Measurements from ENCODE around the gene DUOX2. TPM values are rescaled to one million over a fixed set of nuclear protein-coding genes. Genes with fewer than 3 reads are reported as not detected.
"Not testable (repeated sequence)": the region's sequence is repeated elsewhere in the genome, so short reads cannot be mapped to it uniquely, and the experiment has no call there.

DUOX2 gene
- total RNA-seq, 2 donors from 2014 or later = 0.42 TPM; not detected in 1

DNA sequence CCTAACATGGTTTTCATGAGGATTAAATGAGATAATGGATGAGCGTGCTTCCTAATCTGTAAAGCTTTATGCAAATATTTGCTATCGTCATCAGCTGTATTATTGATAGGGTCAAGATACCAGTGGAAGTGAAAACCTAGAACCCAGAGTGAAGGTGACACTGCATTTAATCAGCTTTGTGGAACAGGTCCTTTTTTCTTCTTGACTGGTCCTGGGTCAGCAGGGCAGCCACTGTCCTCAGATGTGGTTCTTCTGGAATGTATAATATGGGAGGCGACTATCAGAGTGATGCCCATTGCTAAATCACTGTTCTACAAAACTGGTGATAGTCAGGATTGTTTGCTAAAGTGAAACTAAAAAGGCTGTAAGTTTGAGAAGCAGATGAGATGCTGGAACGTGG lies 49.6 kb downstream of the DUOX2 start:
- Histone ChIP-seq H3K9me3 (no peaks in the 10 kb centered on the region), H3K4me1 (ENCODE audit: control insufficient read depth in 1 of 2, low read depth in 2 of 2) (no peaks in the 10 kb centered on the region), H3K27ac (no peak overlapping the region), H3K4me3 (no peak overlapping the region), H3K27me3 (replicated peaks; ENCODE audit: insufficient read depth) (no peaks in the 10 kb centered on the region), H3K36me3 (no peaks in the 10 kb centered on the region)
- no peak for DNase-seq (ENCODE audit: low spot score)
- no peak for ATAC-seq (ENCODE audit: insufficient number of reproducible peaks, low FRiP score, low read depth)
- TF ChIP-seq, protein P1, sequence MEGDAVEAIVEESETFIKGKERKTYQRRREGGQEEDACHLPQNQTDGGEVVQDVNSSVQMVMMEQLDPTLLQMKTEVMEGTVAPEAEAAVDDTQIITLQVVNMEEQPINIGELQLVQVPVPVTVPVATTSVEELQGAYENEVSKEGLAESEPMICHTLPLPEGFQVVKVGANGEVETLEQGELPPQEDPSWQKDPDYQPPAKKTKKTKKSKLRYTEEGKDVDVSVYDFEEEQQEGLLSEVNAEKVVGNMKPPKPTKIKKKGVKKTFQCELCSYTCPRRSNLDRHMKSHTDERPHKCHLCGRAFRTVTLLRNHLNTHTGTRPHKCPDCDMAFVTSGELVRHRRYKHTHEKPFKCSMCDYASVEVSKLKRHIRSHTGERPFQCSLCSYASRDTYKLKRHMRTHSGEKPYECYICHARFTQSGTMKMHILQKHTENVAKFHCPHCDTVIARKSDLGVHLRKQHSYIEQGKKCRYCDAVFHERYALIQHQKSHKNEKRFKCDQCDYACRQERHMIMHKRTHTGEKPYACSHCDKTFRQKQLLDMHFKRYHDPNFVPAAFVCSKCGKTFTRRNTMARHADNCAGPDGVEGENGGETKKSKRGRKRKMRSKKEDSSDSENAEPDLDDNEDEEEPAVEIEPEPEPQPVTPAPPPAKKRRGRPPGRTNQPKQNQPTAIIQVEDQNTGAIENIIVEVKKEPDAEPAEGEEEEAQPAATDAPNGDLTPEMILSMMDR (IDR thresholded peaks at IDR 0.05) = no peak

DNA sequence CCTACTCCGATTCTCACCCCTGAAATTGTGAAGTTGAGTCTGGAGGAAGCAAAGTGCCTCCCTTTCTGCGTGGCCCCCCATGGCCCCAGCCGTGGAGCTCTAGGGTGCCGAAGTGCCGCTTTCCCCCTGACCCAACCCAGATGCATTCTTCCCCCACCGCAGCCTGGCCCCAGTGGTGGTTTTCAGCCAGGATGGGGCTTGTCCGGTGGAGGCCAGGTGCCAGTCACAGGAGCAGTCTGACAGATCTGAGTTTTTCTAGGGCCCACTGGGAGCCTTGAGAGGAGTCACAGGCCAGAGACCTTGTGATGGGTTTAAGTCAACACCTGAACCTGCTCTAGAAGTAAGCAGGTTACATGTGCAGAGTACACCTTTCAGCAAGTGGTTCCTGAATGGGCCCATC lies 51.7 kb downstream of the DUOX2 start:
- not testable (repeated sequence) for ATAC-seq (ENCODE audit: insufficient number of reproducible peaks, low FRiP score, low read depth)

DNA sequence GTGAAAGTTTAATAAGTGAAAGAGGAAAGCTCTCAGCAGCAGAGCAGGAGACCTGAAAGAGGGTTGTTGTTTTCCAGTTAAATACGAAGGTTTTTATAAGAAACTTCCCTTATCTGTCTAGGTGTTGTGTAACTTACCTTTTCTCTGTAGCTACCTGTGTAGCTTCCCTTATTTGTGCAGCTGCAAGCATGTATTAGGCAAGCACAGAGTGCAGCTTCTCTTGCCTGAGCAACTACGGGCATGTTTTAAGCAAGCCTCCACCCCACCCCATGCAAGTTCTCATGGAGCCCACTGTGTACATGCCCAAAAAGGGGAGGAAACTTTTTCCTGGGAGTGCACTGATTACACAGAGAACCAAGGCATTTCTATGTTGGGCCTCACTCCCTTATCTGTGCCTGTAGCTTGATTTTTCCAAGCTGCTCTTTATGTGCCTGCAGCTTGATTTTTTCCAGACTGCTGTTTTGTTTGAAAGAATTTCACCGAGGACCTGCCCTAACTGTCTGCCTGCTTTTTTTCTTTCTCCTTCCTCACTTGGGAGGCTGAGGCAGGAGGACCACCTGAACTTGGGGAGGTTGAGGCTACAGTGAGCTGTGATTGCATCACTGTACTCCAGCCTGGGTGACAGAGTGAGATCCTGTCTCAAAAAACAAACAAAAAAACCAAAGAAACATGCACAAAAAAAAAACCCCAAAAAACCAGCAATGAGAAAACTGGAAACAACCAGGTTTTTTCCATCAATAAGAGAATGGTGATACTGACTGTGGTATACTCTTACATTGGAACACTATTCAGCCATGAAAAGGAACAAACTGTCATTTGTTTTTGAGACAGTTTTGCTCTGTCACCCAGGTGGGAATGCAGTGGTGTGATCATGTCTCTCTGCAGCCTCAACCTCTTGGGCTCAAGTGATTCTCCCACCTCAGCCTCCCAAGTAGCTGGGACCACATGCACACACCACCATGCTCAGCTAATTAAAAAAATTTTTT lies 55.0 kb downstream of the DUOX2 start:
- H3K9me3 ChIP-seq; ATAC-seq (ENCODE audit: insufficient number of reproducible peaks, low FRiP score, low read depth); H3K27ac ChIP-seq: not testable (repeated sequence)

More for the DNA sequence above, 51.7 kb downstream of the DUOX2 start:
- H3K9me3 ChIP-seq; H3K27me3 ChIP-seq (replicated peaks; ENCODE audit: insufficient read depth); DNase-seq (ENCODE audit: low spot score); H3K27ac ChIP-seq; H3K4me1 ChIP-seq (ENCODE audit: control insufficient read depth in 1 of 2, low read depth in 2 of 2); H3K4me3 ChIP-seq; H3K36me3 ChIP-seq: not testable (repeated sequence)

GRCh38 chr15:45052676-45053075 lies 61.3 kb downstream of the DUOX2 start:
- H3K4me1 ChIP-seq (ENCODE audit: control insufficient read depth in 1 of 2, low read depth in 2 of 2) = peaks cover 5 to 25% of the 10 kb centered on the region in 2 donors
- H3K36me3 ChIP-seq; H3K4me3 ChIP-seq; H3K27ac ChIP-seq; H3K9me3 ChIP-seq; DNase-seq (ENCODE audit: low spot score); H3K27me3 ChIP-seq (replicated peaks; ENCODE audit: insufficient read depth); ATAC-seq (ENCODE audit: insufficient number of reproducible peaks, low FRiP score, low read depth): not testable (repeated sequence)

More for the DNA sequence above, 55.0 kb downstream of the DUOX2 start:
- not testable (repeated sequence) for DNase-seq (ENCODE audit: low spot score); H3K4me1 ChIP-seq (ENCODE audit: control insufficient read depth in 1 of 2, low read depth in 2 of 2); H3K4me3 ChIP-seq; H3K36me3 ChIP-seq; H3K27me3 ChIP-seq (replicated peaks; ENCODE audit: insufficient read depth)

- no peaks in the 10 kb centered on the region for H3K27me3 ChIP-seq (replicated peaks; ENCODE audit: insufficient read depth)
- TF ChIP-seq, protein P1 (IDR thresholded peaks at IDR 0.05) = no peak
- no peaks in the 10 kb centered on the region for H3K36me3 ChIP-seq
- no peaks in the 10 kb centered on the region for H3K9me3 ChIP-seq
- H3K27ac ChIP-seq = peak overlapping the region in 1 of 2 donors; percentile 55
- H3K4me3 ChIP-seq = no peak overlapping the region
- no peak for DNase-seq (ENCODE audit: low spot score)
- H3K4me1 ChIP-seq (ENCODE audit: control insufficient read depth in 1 of 2, low read depth in 2 of 2) = peaks cover 5 to 25% of the 10 kb centered on the region in 2 donors
- no peak for ATAC-seq (ENCODE audit: insufficient number of reproducible peaks, low FRiP score, low read depth)
Measured at GRCh38 chr15:45050587-45050986, 63.4 kb downstream of the DUOX2 start.

DNA sequence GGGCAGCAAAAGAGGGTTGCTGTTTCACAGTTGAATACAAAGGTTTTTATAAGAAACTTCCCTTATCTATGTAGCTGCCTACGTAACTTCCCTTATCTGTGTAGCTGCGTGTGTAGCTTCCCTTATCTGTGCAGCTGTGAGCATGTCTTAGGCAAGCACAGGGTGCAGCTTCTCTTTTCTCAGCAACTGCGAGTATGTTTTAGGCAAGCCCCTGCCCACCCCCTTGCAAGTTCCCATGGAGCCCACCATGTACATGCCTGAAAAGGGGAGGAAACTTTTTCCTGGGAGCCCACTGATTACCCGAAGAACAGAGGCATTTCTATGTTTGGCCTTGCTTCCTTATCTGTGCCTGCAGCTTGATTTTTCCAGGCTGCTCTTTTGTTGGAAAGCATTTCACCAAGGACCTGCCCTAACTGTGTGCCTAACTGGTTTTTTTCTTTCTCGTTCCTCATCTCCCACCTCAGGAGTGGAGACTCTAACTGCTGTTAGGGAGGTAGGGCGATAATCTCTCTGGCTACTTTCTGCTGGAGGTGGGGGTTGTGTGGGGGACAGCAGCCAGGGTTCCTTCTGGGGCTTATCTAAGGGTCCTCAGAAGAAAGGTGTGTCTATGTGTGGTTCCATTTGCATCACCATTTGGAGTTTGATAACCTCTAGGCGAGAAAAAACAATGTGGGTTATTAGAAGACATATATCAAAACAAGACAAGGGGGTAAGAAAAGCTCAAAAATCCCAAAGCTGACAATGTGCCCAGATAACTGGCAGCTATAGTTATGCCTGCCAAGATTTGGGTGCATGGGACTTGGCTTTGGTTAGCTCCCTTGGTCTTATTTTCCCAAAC lies 65.0 kb downstream of the DUOX2 start:
- no peaks in the 10 kb centered on the region for H3K9me3 ChIP-seq
- peaks cover 5 to 25% of the 10 kb centered on the region in 2 donors for H3K4me1 ChIP-seq (ENCODE audit: control insufficient read depth in 1 of 2, low read depth in 2 of 2)
- H3K4me3 ChIP-seq = peak overlapping the region; percentile 0
- ATAC-seq (ENCODE audit: insufficient number of reproducible peaks, low FRiP score, low read depth) (no peak), DNase-seq (ENCODE audit: low spot score) (no peak)
- TF ChIP-seq, protein P1 (IDR thresholded peaks at IDR 0.05) = no peak
- H3K27ac ChIP-seq = peak overlapping the region; percentile 40 to 55
- no peaks in the 10 kb centered on the region for H3K36me3 ChIP-seq
- no peaks in the 10 kb centered on the region for H3K27me3 ChIP-seq (replicated peaks; ENCODE audit: insufficient read depth)

DNA sequence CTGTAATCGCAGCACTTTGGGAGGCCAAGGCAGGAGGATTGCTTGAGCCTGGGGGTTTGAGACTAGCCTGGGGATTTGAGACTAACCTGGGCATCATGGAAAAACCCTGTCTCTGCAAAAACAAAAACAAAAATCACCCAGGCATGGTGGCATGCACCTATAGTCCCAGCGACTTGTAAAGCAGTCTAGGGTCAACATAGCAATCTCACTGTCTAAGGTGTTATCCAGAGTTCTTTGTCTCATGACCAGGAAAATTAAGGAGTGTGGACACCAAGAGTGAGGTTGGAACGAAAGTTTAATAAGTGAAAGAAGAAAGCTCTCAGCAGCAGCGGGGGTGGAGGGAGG lies 65.6 kb downstream of the DUOX2 start:
- ATAC-seq (ENCODE audit: insufficient number of reproducible peaks, low FRiP score, low read depth); H3K4me3 ChIP-seq; DNase-seq (ENCODE audit: low spot score); H3K27me3 ChIP-seq (replicated peaks; ENCODE audit: insufficient read depth); H3K36me3 ChIP-seq; H3K9me3 ChIP-seq: not testable (repeated sequence)
- Histone ChIP-seq H3K4me1 (ENCODE audit: control insufficient read depth in 1 of 2, low read depth in 2 of 2) (peaks cover 5 to 25% of the 10 kb centered on the region in 2 donors), H3K27ac (peak overlapping the region; percentile 5 to 55)

DNA sequence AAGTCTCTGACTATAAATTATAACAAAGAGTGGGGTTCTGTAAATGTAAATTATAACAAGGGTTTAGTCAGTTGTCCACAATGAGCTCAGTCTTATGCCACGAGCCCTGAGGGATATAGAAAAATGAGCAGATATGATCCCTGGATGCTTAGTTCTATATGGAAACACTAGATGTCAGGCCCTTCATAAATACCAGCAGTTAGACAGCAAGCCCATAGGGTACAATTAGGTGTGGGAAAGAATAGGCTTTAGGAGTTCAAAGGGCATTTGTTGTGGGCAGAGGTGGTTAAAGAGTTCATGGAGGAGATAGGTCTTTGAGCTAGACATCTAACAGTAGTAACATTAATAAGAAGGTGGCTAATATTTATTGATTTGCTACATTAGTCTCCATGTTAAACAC lies 69.7 kb downstream of the DUOX2 start:
- not testable (repeated sequence) for H3K27ac ChIP-seq; ATAC-seq (ENCODE audit: insufficient number of reproducible peaks, low FRiP score, low read depth); H3K4me3 ChIP-seq; H3K9me3 ChIP-seq; H3K36me3 ChIP-seq; DNase-seq (ENCODE audit: low spot score); H3K27me3 ChIP-seq (replicated peaks; ENCODE audit: insufficient read depth)
- peaks cover 3 to 11% of the 10 kb centered on the region in 2 donors for H3K4me1 ChIP-seq (ENCODE audit: control insufficient read depth in 1 of 2, low read depth in 2 of 2)

DNA sequence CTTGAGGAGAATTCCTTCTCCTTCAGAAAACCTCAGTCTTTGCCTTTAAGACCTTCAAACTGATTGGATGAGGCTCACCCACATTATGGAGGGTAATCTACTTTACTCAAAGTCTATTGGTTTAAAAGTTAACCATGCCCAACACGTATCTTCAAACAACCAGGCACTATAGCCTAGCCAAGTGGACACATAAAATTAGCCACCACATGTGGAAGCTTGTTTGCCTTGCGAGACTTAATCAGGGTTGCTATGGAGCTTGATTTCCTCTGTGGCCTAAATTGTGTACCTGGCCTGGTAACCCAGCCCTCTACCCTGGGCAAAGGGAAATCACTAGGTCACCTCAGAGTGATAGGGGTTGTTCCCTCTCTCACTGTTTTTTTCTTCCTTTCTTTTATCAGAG lies 71.1 kb downstream of the DUOX2 start:
- ATAC-seq (ENCODE audit: insufficient number of reproducible peaks, low FRiP score, low read depth); DNase-seq (ENCODE audit: low spot score): not testable (repeated sequence)

More for the DNA sequence above, 71.1 kb downstream of the DUOX2 start:
- not testable (repeated sequence) for H3K36me3 ChIP-seq; H3K27me3 ChIP-seq (replicated peaks; ENCODE audit: insufficient read depth); H3K4me1 ChIP-seq (ENCODE audit: control insufficient read depth in 1 of 2, low read depth in 2 of 2); H3K27ac ChIP-seq; H3K9me3 ChIP-seq; H3K4me3 ChIP-seq
